ENCODE results near the gene WAC.
A peak's percentile ranks its signal among the peaks of the same experiment; 100 is the strongest.
"Not testable (repeated sequence)": the region's sequence is repeated elsewhere in the genome, so short reads cannot be mapped to it uniquely, and the experiment has no call there.

Gene WAC

DNA sequence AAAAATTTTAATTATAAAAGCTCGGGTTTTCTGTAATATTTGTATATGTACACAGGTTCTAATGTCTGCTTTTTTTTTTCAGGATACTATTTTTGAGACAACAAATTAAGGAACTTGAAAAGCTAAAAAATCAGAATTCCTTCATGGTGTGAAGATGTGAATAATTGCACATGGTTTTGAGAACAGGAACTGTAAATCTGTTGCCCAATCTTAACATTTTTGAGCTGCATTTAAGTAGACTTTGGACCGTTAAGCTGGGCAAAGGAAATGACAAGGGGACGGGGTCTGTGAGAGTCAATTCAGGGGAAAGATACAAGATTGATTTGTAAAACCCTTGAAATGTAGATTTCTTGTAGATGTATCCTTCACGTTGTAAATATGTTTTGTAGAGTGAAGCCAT lies 86.5 kb downstream of the WAC start:
- DNase-seq = no peak

DNA sequence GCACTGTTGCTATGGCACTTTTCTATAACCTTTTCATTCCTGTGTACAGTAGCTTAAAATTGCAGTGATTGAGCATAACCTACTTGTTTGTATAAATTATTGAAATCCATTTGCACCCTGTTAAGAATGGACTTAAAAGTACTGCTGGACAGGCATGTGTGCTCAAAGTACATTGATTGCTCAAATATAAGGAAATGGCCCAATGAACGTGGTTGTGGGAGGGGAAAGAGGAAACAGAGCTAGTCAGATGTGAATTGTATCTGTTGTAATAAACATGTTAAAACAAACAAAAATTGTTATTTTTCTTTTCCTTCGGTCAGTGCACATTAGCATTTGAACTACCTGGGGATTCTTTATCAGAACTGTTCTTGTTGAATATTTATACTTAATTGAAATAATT lies 87.3 kb downstream of the WAC start:
- DNase-seq = no peak

DNA sequence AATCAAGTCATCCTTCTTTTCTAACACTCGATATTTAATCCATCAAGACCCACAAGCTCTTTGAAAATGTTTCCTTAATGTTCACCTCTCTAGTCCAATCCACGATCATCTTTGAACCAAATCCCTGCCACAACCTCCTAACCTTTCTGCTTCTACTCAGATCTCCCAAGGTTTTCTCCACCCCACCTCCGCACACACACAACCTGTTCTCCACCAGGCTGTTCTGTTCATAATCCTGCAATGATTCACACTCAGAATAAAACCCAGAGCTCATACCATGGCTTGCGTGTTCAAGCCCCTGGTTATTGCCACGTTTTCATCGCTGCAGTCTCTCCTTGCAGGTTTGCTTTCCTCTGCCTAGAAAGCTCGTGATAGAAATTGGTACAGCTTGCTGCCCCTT lies 90.6 kb downstream of the WAC start:
- no peak for DNase-seq

DNA sequence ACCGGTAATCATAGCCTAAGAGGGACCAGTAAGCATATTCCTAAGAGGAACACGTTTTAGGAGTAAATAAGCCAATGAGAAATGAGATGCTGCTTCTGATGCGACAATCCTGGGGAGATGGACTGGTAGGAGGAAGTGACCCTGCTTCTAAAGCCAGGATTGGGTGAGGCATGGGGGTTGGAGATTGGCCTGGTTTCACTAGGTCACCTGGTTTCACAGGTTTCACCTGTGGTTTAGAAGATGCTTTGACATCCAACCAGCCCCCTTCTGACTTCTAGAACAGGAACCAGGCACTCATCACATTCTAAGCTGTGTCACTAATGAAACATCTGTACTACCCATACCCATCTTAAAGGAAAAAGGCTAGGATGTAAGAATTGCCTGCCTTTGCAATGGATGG lies 91.4 kb downstream of the WAC start:
- no peak for DNase-seq

DNA sequence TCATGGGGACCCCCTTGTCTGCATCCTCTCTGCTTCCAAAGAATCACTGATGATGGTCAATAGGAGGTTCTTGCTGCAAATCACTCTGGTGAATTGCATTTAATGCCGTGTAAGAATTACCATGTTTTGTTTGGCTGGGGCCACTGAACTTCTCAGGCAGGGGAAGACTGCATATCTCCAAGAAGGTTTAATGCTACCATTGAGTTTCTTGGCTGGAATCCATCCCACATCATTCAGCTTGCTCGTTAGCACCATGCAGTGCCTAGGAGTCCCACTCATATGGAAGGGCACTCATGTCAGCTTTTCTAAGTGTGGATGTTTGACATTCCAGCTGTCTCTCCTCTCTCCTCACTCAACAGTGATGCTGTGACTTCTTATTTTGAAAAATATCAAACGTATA lies 94.2 kb downstream of the WAC start:
- DNase-seq = no peak

DNA sequence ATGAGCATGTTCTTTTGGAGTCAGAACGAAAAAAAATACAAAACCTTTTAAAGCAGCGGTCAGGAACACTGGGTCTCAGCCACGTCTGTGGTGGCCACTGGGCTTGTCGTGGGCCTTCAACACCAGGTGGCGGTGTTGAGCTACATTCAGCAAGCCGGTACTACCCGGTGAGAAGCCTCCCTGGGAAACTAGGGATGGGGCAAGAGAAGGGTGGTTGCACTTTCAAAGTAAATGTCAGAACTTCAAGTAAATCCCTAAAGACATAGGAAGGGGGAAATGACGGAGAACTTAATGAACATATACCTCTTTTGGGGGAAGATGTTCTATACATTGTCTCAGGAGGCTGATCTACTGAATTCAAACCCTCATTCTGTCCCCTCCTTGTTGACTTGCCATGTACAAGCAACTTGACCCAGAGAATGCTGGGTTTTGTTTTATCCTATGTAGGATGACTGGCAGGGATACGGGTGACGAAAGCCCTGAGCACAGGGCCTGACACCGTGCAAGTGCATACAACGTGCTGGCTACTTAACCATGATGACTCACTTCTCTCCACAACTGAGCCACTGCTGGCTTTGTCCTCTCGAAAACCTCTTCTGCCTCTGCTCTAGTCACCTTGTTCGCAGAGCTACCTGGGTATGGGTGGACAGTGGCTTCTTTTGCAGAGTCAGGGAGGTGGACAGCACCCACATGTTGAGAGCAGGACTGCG lies 95.4 kb downstream of the WAC start:
- peak; percentile 87 for DNase-seq

DNA sequence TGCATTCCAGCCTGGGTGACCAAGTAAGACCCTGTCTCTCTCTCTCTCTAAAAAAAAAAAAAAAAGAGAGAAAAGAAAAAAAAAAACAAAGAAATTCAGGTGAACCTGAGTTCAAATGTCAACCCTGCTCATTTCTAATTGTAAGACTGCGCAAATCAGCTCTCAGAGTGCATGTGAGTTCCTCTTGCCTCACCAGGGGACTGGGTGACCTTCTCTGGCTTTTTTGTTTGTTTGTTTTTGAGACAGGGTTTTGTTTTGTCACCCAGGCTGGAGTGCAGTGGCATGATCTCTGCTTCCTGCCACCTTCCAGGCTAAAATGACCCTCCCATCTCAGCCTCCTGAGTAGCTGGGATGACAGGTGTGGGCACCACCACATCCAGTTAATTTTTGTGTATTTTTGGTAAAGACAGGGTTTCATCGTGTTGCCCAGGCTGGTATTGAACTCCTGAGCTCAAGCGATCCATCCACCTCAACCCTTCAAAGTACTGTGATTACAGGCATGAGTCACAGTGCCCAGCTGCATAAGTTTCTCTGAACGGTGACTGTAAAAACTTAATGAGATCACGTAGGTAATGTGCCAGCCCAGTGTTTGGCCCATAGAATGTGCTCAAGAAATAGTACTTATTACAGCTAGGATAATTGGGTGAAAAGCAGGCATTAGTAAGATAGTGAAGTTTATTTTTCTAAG lies 99.1 kb downstream of the WAC start:
- no peak for DNase-seq

DNA sequence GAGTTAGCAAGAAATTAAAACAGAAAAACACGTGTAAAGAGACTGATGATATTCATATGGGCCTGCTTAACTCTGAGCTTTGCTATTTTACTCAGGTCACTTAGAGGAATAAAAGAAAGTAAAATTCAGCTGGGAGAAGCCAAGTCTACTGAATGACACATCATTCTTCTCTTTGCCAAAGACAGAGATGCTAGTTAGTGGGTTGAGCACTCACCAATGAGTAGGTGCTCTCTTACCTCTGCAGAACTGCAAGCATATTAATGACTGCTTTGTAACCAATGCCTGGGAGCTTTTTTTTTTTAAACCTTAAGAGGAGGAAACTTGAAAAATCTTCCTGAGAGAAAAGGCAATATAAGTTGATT lies 99.6 kb downstream of the WAC start:
- no peak for DNase-seq

DNA sequence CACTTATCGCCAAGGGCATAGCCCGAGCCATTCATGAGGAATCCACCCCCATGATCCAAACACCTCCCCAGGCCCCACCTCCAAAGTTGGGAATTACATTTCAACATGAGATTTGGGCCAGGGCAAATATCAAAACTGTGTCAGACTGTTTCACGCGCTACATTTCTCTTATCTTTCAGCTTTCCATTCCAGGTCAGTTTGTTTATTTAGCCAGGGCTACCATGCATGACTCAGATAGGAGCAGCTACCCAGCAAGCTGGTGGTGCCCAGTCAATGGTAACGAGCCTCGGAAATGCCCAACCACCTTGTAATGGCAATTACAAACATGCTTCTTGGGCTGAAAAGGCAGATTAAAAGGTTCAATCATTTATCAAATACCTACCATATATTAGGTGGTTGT lies 100.8 kb downstream of the WAC start:
- DNase-seq = no peak

DNA sequence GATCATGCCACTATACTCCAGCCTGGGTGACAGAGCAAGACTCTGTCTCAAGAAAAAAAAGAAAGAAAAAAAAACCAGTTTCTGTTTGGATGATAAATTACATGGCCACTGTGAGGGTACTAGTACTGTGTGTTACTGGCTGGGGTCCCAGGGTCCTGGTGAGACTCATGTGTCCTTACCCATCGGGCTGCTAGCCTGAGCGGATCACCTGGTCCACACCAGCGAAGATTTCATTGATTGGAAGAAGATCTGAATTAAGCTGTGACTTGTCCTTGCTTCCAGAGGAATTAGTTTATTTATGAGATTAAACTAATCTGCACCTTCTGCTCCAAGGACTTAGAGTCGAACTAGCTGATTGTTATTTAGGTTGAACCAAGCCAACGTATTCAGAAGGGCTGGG lies 104.4 kb downstream of the WAC start:
- no peak for DNase-seq

DNA sequence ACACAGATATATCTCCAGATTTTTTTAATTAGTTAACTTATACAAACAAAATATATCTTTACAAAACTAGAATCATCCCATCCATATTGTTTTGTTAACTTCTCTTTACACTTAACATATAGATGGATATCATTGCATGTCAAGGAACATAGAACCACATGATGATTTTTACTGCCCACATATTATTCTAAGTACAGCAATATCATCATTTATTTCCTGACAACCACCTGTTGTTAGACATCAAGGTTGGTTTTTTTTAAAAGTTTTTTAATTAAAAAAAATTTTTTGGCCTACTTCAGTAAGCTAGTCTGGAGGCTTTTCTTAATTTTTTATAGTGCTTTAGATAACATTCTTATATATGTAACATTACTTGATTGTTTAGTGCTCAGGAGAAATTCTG lies 105.5 kb downstream of the WAC start:
- DNase-seq = no peak

DNA sequence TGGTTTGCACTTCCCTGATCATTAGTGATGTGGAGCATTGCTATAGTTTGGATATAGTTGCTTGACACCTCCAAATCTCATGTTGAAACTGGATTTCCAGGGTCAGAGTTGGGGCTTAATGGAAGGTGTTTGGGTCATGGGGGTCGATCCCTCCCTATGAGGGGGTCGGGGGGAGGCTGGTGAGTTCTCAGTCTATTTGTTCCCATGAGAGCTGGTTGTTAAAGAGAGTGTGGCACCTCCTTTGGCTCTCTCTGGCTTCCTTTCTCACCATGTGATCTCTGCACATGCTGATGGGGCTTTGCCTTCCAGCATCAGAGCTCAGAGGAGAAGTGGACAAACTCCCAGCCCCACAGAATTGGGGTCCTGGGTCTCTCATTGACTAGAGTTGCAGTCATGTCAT lies 107.6 kb downstream of the WAC start:
- no peak for DNase-seq

DNA sequence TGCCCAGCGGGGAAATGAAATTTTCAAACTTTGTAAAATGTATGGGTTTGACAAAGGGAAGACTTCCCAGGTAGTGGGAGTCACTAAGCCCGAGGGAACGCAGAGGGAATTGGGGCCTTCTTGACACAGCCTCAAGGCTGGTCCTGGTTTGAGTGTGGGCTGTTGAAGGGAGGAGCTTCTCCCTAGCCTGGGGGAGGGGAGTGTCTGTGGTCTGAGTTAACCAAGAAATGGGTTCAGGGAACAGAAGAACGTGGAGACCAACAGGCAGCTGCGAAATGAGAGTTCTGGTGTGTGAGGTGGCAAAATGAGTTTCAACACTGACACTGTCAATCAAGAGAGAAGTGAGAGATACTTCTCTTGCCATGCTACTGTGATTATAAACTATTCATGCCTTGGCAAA lies 111.7 kb downstream of the WAC start:
- no peak for DNase-seq

DNA sequence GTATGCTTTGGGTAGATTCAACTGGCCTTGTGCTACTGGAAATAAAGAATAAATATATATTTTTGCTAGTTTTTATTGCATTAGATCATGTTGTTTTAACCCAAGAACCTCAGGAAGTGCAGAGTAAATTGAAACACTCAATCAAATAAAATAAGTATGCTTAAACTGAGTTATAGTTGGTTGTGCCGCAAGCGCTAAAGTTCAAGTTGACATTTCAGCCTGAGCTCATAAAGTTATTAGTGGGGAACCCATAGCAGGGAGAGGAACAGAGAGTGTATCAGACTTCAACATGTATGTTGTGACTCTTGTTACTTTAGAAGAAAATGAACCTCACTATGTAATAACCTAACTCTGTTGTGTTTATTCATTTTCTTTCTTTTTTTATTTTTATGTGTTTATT lies 119.2 kb downstream of the WAC start:
- DNase-seq = no peak

DNA sequence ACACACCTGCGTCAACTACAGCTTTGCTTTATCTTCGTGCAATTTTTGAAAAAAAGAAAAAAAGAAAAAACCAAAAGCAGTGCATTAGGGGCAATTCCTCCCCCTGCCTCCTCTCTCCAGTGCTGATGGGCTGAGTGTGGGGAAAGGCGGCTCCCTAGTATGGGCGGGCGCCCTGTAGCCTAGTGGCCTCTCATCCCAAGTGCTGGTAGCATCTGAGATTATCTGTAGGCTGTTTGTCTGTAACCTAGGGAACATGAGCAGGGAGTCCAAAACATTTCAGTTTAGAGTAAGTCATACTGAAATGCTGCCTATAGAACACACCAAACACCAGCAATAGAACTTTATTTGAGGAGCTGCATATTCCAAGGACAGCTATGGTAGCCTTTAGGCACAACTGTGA lies 119.8 kb downstream of the WAC start:
- no peak for DNase-seq

DNA sequence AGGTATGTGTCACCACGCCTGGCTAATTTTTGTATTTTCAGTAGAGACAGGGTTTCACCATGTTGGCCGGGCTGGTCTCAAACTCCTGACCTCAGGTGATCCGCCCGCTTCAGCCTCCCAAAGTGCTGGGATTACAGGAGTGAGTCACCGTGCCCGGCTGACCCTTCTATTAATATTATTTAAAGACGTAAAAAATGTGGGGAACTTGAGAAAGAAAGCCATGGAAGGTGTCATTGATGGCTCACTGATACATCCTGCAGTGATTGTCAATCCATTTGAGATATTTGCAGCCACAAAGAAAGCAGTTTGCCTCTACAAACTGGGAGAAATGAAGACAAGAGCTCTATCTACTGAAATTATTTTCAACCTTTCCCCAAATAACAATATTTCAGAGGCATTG lies 125.9 kb downstream of the WAC start:
- DNase-seq = not testable (repeated sequence)

DNA sequence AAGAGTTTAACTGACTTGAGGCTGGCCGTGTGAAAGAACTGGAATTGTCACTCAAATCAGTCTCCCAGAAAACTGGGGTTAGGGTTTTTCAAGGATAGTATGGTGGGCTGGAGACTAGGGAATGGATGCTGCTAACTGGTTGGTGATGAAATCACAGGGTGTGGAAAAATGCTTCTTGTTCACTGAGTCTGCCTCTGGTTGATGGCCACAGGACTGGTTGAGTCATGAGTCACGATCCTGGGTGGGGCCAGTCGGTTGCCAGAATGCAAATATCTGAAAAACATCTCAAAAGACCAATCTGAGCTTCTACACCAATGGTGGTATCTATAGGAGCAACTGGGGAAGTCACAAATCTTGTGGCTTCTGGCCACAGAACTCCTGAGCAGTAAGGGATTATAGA lies 128.1 kb downstream of the WAC start:
- no peak for DNase-seq

DNA sequence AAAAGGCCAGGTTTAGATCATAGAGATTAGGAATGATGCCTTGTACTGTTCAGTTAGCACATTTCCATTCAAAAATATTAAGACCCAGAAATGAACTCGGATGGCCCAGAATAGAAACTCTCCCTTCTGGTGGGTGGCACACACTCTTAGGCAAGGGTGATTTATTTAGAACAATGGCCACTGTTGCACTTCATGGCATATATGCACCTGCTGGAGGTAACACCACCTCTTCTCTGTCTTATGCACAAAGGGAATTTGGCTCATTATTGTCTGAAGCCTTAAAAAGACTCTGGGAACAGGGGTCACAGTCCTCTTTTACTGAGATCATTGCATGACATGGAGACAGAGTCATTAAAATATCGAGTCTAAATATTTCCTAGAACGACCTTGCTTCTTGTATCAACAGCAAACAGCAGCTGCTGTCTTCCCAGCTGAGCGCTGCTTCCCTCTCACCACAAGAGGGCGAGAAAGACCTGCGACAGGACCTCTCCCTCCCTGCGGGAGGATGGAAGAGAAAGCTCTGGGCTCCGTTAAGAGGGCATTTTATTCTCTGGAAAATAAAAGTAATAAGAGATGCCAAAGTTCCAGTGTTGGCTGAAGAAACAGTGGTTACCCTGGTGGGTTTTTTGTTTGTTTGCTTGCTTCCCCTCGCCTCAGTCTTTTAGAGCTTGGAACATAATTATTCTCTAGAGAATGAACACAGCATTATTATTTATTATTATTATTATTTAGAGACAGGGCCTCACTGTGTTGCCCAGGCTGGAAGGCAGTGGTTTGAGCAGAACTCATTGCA lies 130.9 kb downstream of the WAC start:
- peak; percentile 86 for DNase-seq

DNA sequence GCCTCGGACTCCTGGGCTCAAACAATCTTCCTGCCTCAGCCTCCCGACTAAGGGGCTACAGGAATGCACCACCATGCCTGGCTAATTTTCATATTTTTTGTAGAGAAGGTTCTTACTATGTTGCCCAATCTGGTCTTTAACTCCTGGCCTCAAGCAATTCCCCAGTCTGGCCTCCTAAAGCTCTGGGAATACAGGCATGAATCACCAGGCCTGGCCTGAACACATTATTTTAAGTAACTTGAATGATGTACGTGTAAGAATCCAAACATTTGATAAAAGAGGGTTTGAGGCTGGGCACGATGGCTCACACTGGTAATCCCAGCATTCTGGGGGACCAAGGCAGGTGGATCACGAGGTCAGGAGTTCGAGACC lies 131.4 kb downstream of the WAC start:
- no peak for DNase-seq

DNA sequence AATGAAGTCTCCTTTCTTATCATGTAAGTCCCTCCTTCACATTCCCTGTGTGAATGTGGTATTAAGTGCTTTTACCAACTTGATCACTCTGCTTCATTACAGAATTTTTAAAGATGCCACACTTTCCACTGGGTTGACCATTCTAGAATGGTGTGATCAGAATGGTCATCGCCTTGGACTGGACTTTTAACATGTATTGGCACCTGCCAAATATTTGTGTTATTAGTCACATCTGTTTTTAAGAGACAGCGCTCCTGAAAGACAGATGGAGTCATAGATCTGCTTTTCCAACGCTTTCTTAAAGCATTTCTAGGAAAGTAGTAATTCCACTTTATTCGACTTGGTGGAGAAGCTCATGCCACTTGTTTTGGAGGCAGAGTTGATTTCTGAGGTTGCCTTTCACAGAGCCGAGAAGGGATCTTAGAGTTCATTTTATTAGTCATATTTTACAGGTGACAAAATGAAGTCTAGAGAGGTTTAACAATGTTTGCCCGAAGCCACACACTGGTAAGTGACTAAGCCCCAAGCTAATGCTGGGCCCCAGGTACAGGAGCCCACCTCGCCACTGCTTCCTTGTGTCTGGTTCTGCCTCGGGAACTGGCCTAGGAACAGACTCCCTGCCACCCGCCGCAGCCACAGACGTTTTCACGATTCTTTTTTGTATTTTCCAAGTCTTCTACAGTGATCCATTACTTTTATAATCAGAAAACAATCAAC lies 134.0 kb downstream of the WAC start:
- no peak for DNase-seq

DNA sequence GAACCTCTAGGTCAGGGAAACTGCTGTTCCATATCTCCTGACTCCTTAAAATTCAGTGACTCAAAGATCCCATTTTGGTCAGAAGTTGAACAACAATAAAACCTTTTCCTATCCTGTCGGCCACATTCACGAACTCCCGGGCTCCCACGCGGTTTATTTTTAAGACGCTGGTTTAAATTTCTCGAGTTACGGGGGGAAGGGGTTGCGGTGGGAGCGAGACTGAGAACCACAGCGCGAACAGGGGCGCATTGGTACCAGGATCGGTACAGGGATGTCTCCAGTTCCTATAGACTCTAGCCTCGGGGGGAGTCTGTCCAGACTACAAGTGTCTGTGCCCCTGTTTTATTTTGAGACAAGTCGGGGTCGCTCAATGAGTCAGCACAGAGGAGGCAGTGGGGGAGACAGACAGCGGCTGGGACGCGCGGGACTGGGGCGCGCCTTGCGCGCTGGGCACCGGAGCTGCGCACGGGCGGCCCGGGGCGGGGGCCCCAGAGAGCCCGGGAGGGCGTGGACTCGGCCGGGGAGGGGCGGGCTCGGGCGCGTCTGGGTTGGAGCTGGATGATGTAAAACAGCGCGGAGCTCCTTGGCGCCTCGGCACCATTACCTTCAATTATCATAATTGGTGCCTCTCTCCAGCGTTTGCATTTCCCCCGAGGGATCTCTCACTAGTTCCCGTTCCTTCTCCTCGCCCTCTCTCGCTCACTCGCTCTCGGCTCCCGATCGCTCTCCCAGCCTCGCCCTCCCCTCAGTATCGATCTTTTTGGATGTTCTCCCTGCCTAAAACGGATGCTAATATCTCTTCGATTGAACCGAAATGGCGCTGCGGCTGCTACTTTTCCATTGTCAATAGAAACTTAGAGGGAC lies 135.7 kb downstream of the WAC start:
- DNase-seq = peak; percentile 77
